ENCODE measurements around the gene NUMA1.

Gene NUMA1

DNA sequence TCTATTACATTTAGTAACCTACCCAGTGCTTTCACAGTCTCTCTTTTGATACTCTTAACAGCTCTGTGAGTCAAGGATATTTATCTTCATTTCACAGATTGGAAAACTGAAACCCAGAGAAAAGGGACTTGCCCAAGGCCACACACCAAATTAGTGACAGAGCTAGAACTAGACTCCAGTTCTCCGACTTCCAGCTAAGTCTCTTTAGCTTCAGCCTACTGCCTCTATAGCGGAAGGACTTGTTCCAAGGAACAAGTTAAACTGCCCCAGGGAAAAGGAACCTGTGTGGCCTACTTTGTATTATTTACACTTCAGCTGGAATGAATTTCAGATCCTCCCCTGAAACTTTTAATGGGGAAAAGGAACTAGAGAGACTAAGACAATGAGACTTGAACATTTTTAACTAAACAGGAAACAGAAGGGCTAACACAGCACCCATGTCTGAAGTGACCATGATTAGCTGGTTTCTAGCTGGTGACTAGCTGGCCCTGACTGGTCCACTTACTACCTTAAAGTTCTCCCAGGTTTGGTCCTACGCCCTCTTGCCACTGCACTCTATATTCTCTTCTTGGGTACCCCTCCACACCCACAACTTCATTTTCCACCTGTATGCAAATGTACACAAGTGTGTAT, 1.6 kb upstream of the NUMA1 start:
- TF ChIP-seq, protein P1, sequence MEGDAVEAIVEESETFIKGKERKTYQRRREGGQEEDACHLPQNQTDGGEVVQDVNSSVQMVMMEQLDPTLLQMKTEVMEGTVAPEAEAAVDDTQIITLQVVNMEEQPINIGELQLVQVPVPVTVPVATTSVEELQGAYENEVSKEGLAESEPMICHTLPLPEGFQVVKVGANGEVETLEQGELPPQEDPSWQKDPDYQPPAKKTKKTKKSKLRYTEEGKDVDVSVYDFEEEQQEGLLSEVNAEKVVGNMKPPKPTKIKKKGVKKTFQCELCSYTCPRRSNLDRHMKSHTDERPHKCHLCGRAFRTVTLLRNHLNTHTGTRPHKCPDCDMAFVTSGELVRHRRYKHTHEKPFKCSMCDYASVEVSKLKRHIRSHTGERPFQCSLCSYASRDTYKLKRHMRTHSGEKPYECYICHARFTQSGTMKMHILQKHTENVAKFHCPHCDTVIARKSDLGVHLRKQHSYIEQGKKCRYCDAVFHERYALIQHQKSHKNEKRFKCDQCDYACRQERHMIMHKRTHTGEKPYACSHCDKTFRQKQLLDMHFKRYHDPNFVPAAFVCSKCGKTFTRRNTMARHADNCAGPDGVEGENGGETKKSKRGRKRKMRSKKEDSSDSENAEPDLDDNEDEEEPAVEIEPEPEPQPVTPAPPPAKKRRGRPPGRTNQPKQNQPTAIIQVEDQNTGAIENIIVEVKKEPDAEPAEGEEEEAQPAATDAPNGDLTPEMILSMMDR (IDR thresholded peaks at IDR 0.05; ENCODE audit: low read depth, low read length): no peak
- in situ Hi-C loops (cut with HindIII; ENCODE audit: low sequenced_read_pairs): no loop called here
- DNase-seq (ENCODE audit: low read depth, low spot score): no peak
- H3K4me3 ChIP-seq (ENCODE audit: low read depth, low read length): no peak overlapping the region

DNA sequence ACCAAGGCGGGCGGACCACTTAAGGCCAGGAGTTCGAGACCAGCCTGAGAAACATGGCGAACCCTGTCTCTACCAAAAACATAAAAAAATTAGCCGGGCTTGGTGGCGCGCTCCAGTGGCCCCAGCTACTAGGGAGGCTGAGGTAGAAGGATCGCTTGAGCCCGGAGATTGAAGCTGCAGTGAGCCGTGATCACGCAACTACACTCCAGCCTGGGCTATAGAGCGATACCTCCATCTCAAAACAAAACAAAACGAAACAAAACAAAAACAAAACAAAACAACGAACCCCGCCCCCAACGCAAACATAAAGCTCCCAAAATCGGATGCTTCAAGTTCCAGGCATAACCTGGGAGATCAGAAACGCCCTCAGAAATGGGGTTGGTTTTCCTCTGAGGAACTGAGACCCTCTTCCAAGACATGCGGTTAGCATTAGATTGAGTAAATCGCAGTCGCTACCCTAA, 872 bp upstream of the NUMA1 start:
- DNase-seq (ENCODE audit: low read depth, low spot score): no peak
- in situ Hi-C loops (cut with HindIII; ENCODE audit: low sequenced_read_pairs): no loop called here
- H3K4me3 ChIP-seq (ENCODE audit: low read depth, low read length): peak overlapping the region; percentile 56
- TF ChIP-seq, protein P1 (IDR thresholded peaks at IDR 0.05; ENCODE audit: low read depth, low read length): no peak

DNA sequence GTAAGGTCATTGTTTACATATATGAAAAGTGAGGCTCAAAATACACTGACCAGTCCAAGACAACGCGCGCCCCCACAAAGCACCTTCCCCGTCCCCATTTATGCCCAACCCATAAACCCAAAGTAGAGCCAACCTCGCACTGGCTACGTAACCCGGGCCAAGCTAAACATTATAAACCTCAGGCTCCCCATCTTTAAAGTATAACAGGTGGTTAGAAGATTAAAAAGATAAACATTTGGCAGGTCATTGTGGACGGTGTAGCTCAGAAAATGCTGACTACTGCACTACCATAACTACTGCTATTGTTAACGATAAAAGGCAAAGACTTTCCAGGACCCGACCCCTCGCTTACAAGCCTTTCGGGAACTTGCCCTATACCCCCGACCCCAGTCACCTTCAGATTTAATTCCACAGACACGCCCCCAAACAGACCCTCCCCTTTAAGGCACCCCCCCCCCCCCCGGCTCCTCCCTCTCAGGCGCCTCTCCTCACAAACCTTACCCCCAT, 470 bp downstream of the NUMA1 start:
- in situ Hi-C loops (cut with HindIII; ENCODE audit: low sequenced_read_pairs): no loop called here

DNA sequence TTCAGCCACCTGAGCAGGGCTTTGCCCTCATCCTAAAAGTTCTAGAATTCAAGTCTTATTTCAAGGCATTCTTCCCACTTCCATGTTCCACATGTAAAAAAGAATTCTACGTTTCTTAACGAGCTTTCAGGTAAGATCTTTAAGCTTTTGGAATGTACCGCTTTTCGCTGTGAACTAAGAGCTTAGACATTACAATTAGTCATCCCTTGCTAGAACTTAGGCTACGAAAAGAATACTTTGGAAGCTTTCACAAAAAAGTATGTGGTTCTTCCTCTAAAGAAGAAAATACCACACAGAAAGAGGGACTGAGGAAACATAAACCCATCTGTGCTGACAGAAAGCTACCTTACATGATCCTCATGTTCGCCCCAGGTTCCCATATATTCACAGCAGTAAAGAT, 1.9 kb downstream of the NUMA1 start:
- in situ Hi-C loops (cut with HindIII; ENCODE audit: low sequenced_read_pairs): no loop called here
- DNase-seq (ENCODE audit: low read depth, low spot score): no peak
- H3K4me3 ChIP-seq (ENCODE audit: low read depth, low read length): peak overlapping the region; percentile 56
- TF ChIP-seq, protein P1 (IDR thresholded peaks at IDR 0.05; ENCODE audit: low read depth, low read length): no peak

More for the DNA sequence above, 470 bp downstream of the NUMA1 start:
- no peak for DNase-seq (ENCODE audit: low read depth, low spot score)
- peak overlapping the region; percentile 56 for H3K4me3 ChIP-seq (ENCODE audit: low read depth, low read length)
- TF ChIP-seq, protein P1 (IDR thresholded peaks at IDR 0.05; ENCODE audit: low read depth, low read length): no peak

DNA sequence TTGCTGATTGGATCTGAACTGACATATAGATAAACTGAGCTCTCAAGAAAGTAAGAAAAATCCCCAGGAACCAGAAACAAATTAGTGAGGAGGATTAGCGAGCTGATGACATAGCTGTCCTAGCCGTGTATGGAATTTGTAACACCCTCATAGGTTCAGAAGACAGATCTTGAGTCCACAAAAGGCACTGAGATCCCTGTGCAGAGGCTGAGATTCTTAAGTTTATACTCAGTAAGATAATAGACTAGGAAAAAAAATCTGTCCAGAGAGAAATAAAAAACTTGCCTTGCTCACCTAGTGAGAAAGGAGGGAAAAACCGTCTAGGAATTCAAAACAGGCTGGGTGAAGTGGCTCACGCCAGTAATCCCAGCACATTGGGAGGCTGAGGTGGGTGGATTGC, 4.6 kb downstream of the NUMA1 start:
- TF ChIP-seq, protein P1 (IDR thresholded peaks at IDR 0.05; ENCODE audit: low read depth, low read length): no peak
- no peak overlapping the region for H3K4me3 ChIP-seq (ENCODE audit: low read depth, low read length)
- in situ Hi-C loops (cut with HindIII; ENCODE audit: low sequenced_read_pairs): no loop called here
- DNase-seq (ENCODE audit: low read depth, low spot score): no peak

DNA sequence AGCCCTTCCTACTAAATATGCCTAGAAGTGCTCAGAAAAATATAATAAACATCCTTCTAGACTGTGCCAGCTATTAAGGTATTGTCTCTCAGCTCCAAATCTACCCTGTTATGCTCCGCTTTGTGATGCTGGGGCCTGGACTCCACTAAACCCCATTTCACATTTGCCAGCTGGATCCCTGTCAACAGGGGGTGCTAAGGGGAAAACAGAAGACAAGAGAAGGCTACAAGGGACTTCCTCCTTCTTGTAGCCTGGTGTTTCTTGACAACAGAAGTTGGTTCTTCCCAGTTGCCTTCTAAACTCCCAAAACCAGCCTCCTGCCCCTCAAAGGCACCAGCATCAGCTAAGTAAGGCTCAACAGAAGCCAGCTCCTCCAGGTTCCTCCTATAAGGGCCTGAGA, 5.2 kb downstream of the NUMA1 start:
- no peak for DNase-seq (ENCODE audit: low read depth, low spot score)
- TF ChIP-seq, protein P1 (IDR thresholded peaks at IDR 0.05; ENCODE audit: low read depth, low read length): no peak
- H3K4me3 ChIP-seq (ENCODE audit: low read depth, low read length): no peak overlapping the region
- in situ Hi-C loops (cut with HindIII; ENCODE audit: low sequenced_read_pairs): no loop called here
